HG03521 (cell line): Measurements from ENCODE around the gene RUSC2.
"Not testable (repeated sequence)": the region's sequence is repeated elsewhere in the genome, so short reads cannot be mapped to it uniquely, and the experiment has no call there.

ENCODE experiments used
- ATAC-seq: cut with Tn5 transposase; IDR thresholded peaks from one replicate; pipeline ENCODE4 v1.9.1; 2021; ENCODE audit warnings: mild to moderate bottlenecking, moderate library complexity; ENCODE audit not compliant: unreplicated experiment

Gene RUSC2

GRCh38 chr9:35489313-35490154, at the start of gene RUSC2:
Gene RUSC2, plus strand, starts transcription at chr9:35490111. Its CDS starts 56,411 bp downstream, at chr9:35546522.
- no peak for ATAC-seq

GRCh38 chr9:35446012-35446411, 43.9 kb upstream of the RUSC2 start:
- no peak for ATAC-seq

- no peak for ATAC-seq
Measured at GRCh38 chr9:35448496-35448895, 41.4 kb upstream of the RUSC2 start.

- no peak for ATAC-seq
Measured at GRCh38 chr9:35452481-35452880, 37.4 kb upstream of the RUSC2 start.

- no peak for ATAC-seq
Measured at GRCh38 chr9:35453786-35454185, 36.1 kb upstream of the RUSC2 start.

GRCh38 chr9:35464141-35465025, 25.5 kb upstream of the RUSC2 start:
- no peak for ATAC-seq

GRCh38 chr9:35470340-35470739, 19.6 kb upstream of the RUSC2 start:
- no peak for ATAC-seq

GRCh38 chr9:35470894-35471293, 19.0 kb upstream of the RUSC2 start:
- no peak for ATAC-seq

- ATAC-seq: no peak
Measured at GRCh38 chr9:35476596-35476995, 13.3 kb upstream of the RUSC2 start.

- ATAC-seq: not testable (repeated sequence)
Measured at GRCh38 chr9:35477211-35477855, 12.6 kb upstream of the RUSC2 start.

GRCh38 chr9:35478871-35479270, 11.0 kb upstream of the RUSC2 start:
- ATAC-seq: no peak

- no peak for ATAC-seq
Measured at GRCh38 chr9:35481347-35481975, 8.4 kb upstream of the RUSC2 start.

GRCh38 chr9:35482071-35482470, 7.8 kb upstream of the RUSC2 start:
- ATAC-seq: no peak

- no peak for ATAC-seq
Measured at GRCh38 chr9:35484406-35484805, 5.5 kb upstream of the RUSC2 start.

GRCh38 chr9:35487081-35487480, 2.8 kb upstream of the RUSC2 start:
- ATAC-seq: no peak

GRCh38 chr9:35488021-35488420, 1.9 kb upstream of the RUSC2 start:
- no peak for ATAC-seq

- no peak for ATAC-seq
Measured at GRCh38 chr9:35488566-35489312, 1.2 kb upstream of the RUSC2 start.

GRCh38 chr9:35490155-35490909, 421 bp downstream of the RUSC2 start:
- no peak for ATAC-seq

- ATAC-seq: no peak
Measured at GRCh38 chr9:35490910-35491465, 1.1 kb downstream of the RUSC2 start.
